RPMI7951 (cell line): ENCODE results near the gene TMEM184A. TPM values are rescaled to one million over a fixed set of nuclear protein-coding genes. Genes with fewer than 3 reads are reported as not detected.

ENCODE experiments used
- DNase-seq: peaks from one replicate; pipeline ENCODE4 v3.0.0-alpha.2; 2012; ENCODE audit warnings: low read depth
- total RNA-seq: library from RNA; depleted of rRNA; stranded (reverse); fragments of >200 nt; shearing (Covaris generic); gene quantifications from 2 replicates; pipeline ENCODE4 v1.2.3, GENCODE V29; 2014

Gene TMEM184A
- total RNA-seq, 1 experiment from 2014 or later, result not detected

GRCh38 chr7:1539181-1539881, 16.7 kb downstream of the TMEM184A start:
- no peak for DNase-seq

- no peak for DNase-seq
Measured at GRCh38 chr7:1538544-1539180, 17.3 kb downstream of the TMEM184A start.

DNA sequence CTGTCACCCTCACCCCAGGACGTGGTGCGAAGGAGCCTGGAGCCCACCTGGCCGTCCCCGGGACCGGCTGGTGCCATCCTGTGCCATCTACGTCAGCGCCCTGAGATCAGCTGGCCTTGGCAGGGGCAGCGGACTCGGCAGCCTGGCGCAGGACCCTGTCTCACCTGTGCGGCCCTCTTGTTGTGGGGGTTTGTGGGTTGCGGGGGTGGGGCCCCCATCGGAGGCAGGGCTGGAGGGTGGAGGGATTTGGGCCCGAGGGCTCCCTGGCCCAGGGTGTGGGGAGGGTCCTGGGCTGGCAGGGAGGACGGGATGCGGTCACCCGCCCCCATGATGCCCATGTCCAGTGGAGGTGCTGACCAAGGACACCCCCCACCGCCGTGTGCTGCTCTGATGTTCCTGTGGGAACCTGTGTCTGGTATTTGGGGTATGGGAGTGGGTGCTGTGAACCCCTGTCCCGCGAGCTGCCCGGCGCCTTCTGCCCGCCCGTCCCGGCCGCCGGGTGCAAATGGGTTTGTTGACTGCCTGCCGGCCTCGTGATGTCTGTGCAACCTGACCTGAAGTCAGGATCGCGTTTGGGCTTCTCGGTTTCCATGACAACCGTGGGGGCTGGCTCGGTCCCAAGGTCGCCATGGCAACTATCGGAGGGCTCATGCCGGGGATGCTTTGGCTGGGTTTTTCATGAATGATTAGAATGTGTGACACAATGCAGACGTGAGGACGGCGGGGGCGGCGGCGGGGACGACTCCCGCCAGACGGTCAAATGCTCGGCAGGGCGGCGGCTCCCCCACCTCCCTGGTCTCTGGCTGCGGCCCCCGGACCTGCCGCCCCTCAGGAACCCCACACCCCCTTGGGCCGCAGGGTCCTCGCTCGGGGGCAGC, 18.2 kb downstream of the TMEM184A start:
- peak; percentile 63 for DNase-seq

GRCh38 chr7:1536743-1537534, 19.1 kb downstream of the TMEM184A start:
- peak; percentile 99 for DNase-seq

DNA sequence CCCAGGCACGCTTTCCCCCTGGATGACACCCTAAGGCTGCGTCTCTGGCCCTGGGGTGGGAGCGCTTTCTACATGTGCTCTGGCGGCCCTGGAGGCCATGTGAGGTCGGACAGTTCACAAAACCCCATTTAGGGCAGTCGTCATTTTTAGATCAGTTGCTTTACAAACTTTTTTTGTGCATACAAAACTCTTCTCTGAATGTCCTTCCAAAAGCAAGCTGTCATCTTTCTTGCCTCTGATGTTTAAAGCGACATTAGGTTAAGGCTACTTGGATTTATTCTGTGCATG, 19.6 kb downstream of the TMEM184A start:
- no peak for DNase-seq

DNA sequence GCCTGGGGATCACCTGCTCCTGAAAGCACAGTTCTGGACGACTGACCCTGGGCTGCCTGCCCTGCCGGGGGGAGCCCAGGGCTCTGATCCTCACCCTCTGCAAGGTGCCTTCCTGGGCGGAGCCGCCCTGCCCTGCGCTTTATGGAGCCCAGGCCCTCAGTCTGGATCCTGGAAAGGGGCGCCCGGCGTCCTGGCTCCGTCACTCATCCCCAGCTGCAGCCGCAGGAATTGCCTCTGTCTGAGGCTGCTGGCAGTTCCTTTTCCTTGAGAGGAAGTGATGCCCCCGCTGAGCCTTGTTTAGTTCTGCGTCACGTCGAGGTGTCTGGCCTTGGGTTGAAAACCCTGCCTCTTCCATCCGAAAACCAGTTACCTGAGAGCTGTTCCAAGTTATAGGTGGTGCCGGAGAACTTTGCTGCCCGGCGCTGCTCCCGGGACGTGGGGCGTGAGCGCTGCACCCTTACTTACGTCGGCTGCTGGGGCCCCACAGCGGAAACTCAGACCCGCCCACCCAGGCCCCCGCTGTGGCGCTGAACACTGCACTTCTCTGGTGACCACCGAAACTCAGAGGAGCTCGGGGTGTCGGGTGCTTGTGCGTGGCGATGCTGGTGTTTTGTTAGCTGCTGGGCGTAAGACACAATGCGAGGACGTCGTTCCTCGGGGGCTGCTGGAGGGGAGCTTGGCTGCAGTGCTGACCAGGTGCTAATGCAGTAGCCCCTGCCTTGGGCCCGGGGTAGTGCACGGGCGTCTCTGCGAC, 20.1 kb downstream of the TMEM184A start:
- DNase-seq, result no peak

DNA sequence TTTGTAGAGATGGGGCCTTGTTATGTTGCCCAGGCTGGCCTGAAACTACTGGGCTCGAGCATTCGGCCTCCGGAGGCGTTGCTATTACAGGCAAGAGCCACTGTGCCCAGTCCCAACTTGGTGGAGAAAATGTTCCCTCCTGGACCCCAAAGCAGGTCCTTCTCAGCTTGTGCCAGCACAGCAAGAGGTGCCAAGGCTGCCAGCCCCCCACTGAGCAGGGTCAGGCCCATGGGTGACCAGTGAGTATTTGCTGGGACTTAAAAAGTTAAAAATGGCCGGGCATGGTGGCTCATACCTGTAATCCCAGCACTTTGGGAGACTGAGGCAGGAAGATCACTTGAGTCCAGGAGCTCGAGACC, 20.9 kb downstream of the TMEM184A start:
- DNase-seq, result no peak

- DNase-seq, result no peak
Measured at GRCh38 chr7:1534330-1535099, 21.5 kb downstream of the TMEM184A start.

DNA sequence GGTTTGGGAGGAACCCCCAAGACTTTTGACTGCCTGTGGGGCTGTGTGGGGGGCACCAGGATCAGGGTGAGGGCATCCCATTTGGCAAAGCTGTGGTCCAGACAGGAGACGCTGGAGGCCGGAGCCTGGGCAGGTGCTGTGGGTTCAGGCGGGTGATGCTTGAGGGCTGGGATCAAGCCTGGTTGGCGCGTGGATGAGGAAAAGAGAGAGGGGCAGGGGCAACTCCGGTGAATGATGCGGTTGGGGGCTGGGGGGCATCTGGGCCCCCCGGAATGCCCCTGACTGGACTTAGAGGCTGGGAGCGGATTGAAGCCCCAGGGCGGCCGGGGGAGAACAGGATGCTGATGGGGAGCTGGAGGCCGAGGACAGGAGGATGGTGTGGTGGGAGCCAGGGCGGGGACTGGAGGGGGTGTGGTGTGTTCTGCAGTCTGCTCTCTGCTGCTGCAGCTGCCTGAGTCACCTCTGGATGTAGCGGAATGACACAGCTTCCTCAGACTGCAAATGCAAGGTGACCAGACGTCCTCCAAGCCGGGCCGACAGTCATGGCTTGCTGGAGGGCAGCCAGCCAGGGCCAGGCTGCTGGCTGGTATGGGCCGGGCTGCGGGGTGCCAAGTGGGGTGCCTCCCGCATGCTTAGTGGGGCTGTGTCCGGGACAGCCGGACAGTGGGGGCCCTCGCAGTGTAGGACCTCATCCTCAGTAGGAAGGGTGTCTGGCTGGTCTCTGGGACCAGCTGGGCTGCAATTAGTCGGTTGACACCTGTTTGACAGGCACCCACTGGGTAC, 22.3 kb downstream of the TMEM184A start:
- peak; percentile 95 for DNase-seq

- no peak for DNase-seq
Measured at GRCh38 chr7:1533255-1533546, 22.8 kb downstream of the TMEM184A start.

GRCh38 chr7:1532456-1533254, 23.4 kb downstream of the TMEM184A start:
- DNase-seq, result peak; percentile 95

GRCh38 chr7:1531979-1532455, 24.0 kb downstream of the TMEM184A start:
- no peak for DNase-seq

GRCh38 chr7:1531263-1531978, 24.6 kb downstream of the TMEM184A start:
- DNase-seq, result peak; percentile 28

GRCh38 chr7:1530946-1531262, 25.1 kb downstream of the TMEM184A start:
- no peak for DNase-seq

GRCh38 chr7:1529383-1530116, 26.5 kb downstream of the TMEM184A start:
- no peak for DNase-seq

DNA sequence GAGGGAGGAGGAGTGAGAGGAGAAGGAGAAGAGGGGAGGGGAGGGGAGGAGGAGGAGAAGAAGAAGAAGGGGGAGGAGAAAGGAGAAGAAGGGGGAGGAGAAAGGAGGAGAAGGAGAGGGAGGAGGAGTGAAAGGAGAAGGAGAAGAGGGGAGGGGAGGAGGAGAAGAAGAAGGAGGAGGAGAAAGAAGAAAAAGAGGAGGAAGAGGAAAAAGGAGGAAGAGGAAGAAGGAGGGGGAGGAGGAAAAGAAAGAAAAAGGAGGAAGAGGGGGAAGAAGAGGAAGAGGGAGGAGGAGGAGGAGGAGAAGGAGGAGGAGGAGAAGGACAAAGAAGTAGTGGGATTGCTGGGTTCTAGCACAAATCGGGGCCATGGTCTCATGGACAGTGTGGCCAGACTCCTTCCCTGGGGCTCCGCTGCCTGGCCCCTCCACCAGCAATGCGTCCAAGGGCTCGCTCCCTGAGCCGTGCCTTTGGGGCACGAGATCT, 29.7 kb downstream of the TMEM184A start:
- peak; percentile 39 for DNase-seq

GRCh38 chr7:1525409-1525808, 30.6 kb downstream of the TMEM184A start:
- no peak for DNase-seq

GRCh38 chr7:1523844-1524243, 32.2 kb downstream of the TMEM184A start:
- DNase-seq, result no peak
